Articular chondrocyte of knee joint (primary cell): ENCODE measurements around the gene SNRNP48. TPM values are rescaled to one million over a fixed set of nuclear protein-coding genes. Genes with fewer than 3 reads are reported as not detected.

Source experiments
- total RNA-seq: library from RNA; depleted of rRNA; stranded (reverse); fragments of >200 nt; gene quantifications from 2 replicates; pipeline ENCODE4 v1.2.3, GENCODE V29; 2012

Gene SNRNP48
- total RNA-seq = 15.6 and 19.2 TPM in 2 replicates

GRCh38 chr6:7589949-7590917, at the start of gene SNRNP48:
Gene SNRNP48 (plus strand): TSS chr6:7590198. CDS start chr6:7590258, 60 bp downstream.

GRCh38 chr6:7541175-7542064, 48.6 kb upstream of the SNRNP48 start, which contains the start of gene DSP:
Gene DSP (plus strand): TSS chr6:7541671. CDS start chr6:7541916, 245 bp downstream.

Other genes starting within 250 kb of the SNRNP48 start
- gene CAGE1, start 200.5 kb upstream of the SNRNP48 start, total RNA-seq = under 0.01 TPM in 2 replicates
- gene RIOK1, start 200.4 kb upstream of the SNRNP48 start, total RNA-seq = 12.6 and 14.4 TPM in 2 replicates
- gene DSP, start 48.5 kb upstream of the SNRNP48 start, total RNA-seq = 1.3 and 4.6 TPM in 2 replicates
- gene BMP6, start 135.9 kb downstream of the SNRNP48 start, total RNA-seq = 4.2 and 12.4 TPM in 2 replicates